ENCODE measurements around the gene IGFALS. TPM values are rescaled to one million over a fixed set of nuclear protein-coding genes. Genes with fewer than 3 reads are reported as not detected.

IGFALS gene
- total and polyA plus RNA-seq, 2 of the 4 experiments (the other 2 are of a cell fraction) = not detected

DNA sequence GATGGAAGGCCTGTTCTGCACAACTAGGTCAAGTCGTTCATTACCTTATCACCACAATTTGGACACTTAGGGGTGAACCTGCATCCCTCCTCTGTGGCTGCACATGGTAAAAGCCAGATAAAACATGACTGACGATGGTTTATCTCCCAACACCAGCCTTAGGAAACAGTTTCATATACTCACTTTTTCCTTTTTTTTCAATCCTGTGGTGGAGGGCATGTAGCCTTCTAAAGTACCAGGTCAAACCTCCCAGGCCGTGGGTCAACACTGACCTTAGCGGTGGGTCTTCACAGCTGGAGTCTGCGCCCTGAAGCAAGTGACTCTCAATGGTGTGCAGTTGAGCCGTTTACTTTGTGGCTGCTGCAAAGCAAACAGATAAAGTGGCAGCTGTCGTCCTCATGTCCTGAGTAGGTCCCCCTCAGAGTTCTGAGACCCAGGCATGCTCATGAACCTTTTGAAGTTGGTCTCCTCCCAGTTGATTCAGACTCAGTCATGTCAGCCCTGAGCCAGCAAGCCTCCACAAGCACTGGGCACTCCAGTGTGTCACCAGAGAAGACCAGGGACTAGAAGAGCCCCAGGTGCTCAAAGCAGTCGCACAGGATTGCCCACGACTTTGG is 39.4 kb upstream of the IGFALS start:
- H3K4me1 ChIP-seq (ENCODE audit: control insufficient read depth, insufficient read depth, low read length) = peaks cover 2% of the 10 kb centered on the region; the same call in 1 of the 2 replicates
- no peak overlapping the region for H2BK120ac ChIP-seq (ENCODE audit: low read depth, low read length)
- no peak for DNase-seq
- no peak overlapping the region for H3K4me2 ChIP-seq (ENCODE audit: low read depth, low read length)
- ChIA-PET CTCF (no interaction called here), POLR2A (ENCODE audit: unreplicated experiment) (no interaction called here)
- no peak overlapping the region for H3K18ac ChIP-seq (ENCODE audit: low read depth, low read length)
- H4K91ac ChIP-seq (ENCODE audit: insufficient read depth, low read depth, low read length) = no peak overlapping the region
- H3K23ac ChIP-seq (ENCODE audit: low read depth, low read length) = no peak overlapping the region
- H2BK5ac ChIP-seq (ENCODE audit: low read depth, low read length, poor library complexity, severe bottlenecking) = no peak overlapping the region
- dilution Hi-C loops (cut with HindIII; ENCODE audit: low sequenced_read_pairs, unreplicated experiment) = no loop called here
- no peak overlapping the region for H2AFZ ChIP-seq (replicated peaks; ENCODE audit: low read length, poor library complexity)
- H2BK15ac ChIP-seq (ENCODE audit: low read depth, low read length) = no peak overlapping the region
- H4K5ac ChIP-seq (ENCODE audit: low read depth, low read length) = no peak overlapping the region; the same call in 1 of the 2 replicates
- TF ChIP-seq, protein P1, sequence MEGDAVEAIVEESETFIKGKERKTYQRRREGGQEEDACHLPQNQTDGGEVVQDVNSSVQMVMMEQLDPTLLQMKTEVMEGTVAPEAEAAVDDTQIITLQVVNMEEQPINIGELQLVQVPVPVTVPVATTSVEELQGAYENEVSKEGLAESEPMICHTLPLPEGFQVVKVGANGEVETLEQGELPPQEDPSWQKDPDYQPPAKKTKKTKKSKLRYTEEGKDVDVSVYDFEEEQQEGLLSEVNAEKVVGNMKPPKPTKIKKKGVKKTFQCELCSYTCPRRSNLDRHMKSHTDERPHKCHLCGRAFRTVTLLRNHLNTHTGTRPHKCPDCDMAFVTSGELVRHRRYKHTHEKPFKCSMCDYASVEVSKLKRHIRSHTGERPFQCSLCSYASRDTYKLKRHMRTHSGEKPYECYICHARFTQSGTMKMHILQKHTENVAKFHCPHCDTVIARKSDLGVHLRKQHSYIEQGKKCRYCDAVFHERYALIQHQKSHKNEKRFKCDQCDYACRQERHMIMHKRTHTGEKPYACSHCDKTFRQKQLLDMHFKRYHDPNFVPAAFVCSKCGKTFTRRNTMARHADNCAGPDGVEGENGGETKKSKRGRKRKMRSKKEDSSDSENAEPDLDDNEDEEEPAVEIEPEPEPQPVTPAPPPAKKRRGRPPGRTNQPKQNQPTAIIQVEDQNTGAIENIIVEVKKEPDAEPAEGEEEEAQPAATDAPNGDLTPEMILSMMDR (conservative IDR thresholded peaks at IDR 0.05; ENCODE audit: low read depth, low read length) = no peak
- TF ChIP-seq, protein P2, sequence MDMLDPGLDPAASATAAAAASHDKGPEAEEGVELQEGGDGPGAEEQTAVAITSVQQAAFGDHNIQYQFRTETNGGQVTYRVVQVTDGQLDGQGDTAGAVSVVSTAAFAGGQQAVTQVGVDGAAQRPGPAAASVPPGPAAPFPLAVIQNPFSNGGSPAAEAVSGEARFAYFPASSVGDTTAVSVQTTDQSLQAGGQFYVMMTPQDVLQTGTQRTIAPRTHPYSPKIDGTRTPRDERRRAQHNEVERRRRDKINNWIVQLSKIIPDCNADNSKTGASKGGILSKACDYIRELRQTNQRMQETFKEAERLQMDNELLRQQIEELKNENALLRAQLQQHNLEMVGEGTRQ (IDR thresholded peaks at IDR 0.05; ENCODE audit: low read depth, low read length) = no peak
- TF ChIP-seq BHLHE40 (IDR thresholded peaks at IDR 0.05; ENCODE audit: low read depth, low read length) (no peak), CHD1 (IDR thresholded peaks at IDR 0.05; ENCODE audit: low read depth, low read length) (no peak), MAZ (IDR thresholded peaks at IDR 0.05; ENCODE audit: borderline replicate concordance, low read depth, low read length) (no peak)
- TF ChIP-seq, protein P3, sequence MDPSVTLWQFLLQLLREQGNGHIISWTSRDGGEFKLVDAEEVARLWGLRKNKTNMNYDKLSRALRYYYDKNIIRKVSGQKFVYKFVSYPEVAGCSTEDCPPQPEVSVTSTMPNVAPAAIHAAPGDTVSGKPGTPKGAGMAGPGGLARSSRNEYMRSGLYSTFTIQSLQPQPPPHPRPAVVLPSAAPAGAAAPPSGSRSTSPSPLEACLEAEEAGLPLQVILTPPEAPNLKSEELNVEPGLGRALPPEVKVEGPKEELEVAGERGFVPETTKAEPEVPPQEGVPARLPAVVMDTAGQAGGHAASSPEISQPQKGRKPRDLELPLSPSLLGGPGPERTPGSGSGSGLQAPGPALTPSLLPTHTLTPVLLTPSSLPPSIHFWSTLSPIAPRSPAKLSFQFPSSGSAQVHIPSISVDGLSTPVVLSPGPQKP (IDR thresholded peaks at IDR 0.05; ENCODE audit: borderline replicate concordance, low read depth, low read length) = no peak
- WGBS, 2 experiments (ENCODE audit: extremely low coverage in 2 of 2, insufficient read length in 1 of 2) = 48% methylated on average over 5 of the region's 9 CpGs; no CpG with 5 or more reads in 1 of the 2 experiments
- H3K4ac ChIP-seq (ENCODE audit: low read depth, low read length) = no peak overlapping the region
- BruUV-seq (replicated peaks) = no TSS peak
- H3K27me3 ChIP-seq (ENCODE audit: control insufficient read depth, insufficient read depth, low read length) = no peaks in the 10 kb centered on the region
- no peak overlapping the region for H2AK9ac ChIP-seq (replicated peaks; ENCODE audit: low read depth, low read length, poor library complexity)
- no peak overlapping the region for H3K27ac ChIP-seq (ENCODE audit: insufficient read depth, low read length)
- peaks cover 8% of the 10 kb centered on the region for H3K36me3 ChIP-seq (ENCODE audit: control insufficient read depth, insufficient read depth, low read length)
- no peak overlapping the region for H3K56ac ChIP-seq (ENCODE audit: extremely low read depth, insufficient read depth, low read length)
- no peak overlapping the region for H4K8ac ChIP-seq (ENCODE audit: low read depth in 2 of 2, low read length in 2 of 2)
- in situ Hi-C loops (cut with MboI; ENCODE audit: low sequenced_read_pairs) = no loop called here
- H3K14ac ChIP-seq (replicated peaks; ENCODE audit: low read depth, low read length) = no peak overlapping the region
- no peak for ATAC-seq (ENCODE audit: low read depth)
- no peak overlapping the region for H3K4me3 ChIP-seq (ENCODE audit: insufficient read depth, low read depth, low read length)
- intact Hi-C loops (cut with micrococcal nuclease) = no loop called here
- no peak overlapping the region for H3K9ac ChIP-seq (ENCODE audit: low read depth, low read length)
- H3K9me1 ChIP-seq (ENCODE audit: insufficient read depth, low read length) = peaks cover 11% of the 10 kb centered on the region
- H3K79me1 ChIP-seq (ENCODE audit: low read depth in 1 of 2, low read length in 2 of 2) = peaks cover 10 to 30% of the 10 kb centered on the region in 2 experiments
- H2AK5ac ChIP-seq (ENCODE audit: low read depth, low read length) = no peak overlapping the region
- no peak overlapping the region for H2BK20ac ChIP-seq (ENCODE audit: low read depth, low read length)
- peaks cover 11% of the 10 kb centered on the region; the same call in 1 of the 2 replicates for H4K20me1 ChIP-seq (ENCODE audit: insufficient read depth, low read length)
- no peaks in the 10 kb centered on the region for H3K9me3 ChIP-seq (ENCODE audit: control insufficient read depth, insufficient read depth, low read length)
